Karpas-422 (cell line): Measurements from ENCODE around the gene ITGB8. TPM values are rescaled to one million over a fixed set of nuclear protein-coding genes. Genes with fewer than 3 reads are reported as not detected.
A peak's percentile ranks its signal among the peaks of the same experiment; 100 is the strongest.
"Not testable (repeated sequence)": the region's sequence is repeated elsewhere in the genome, so short reads cannot be mapped to it uniquely, and the experiment has no call there.

Experiments
- DNase-seq: peaks from one replicate; pipeline ENCODE4 v3.0.0-alpha.2; 2015
- H2AFZ ChIP-seq: fragments of 200-600 bp; sonication (generic); 2 replicates; pipeline ENCODE4 v1.6.1; 2014; ENCODE audit warnings: antibody characterized with exemption, low read length, mixed read lengths
- H3K27ac ChIP-seq: fragments of 200-600 bp; sonication (generic); 2 replicates; pipeline ENCODE4 v1.5.1; 2014; ENCODE audit warnings: mild to moderate bottlenecking, low read length, moderate library complexity
- H3K27me3 ChIP-seq: fragments of 200-600 bp; sonication (generic); 2 replicates; pipeline ENCODE4 v1.6.1; 2014; ENCODE audit warnings: low read length, mixed read lengths
- H3K36me3 ChIP-seq: fragments of 200-600 bp; sonication (generic); 2 replicates; pipeline ENCODE4 v1.6.1; 2014; ENCODE audit warnings: low read length, mixed read lengths; ENCODE audit not compliant: insufficient read depth
- H3K4me1 ChIP-seq: fragments of 200-600 bp; sonication (generic); 2 replicates; pipeline ENCODE4 v1.6.1; 2014; ENCODE audit warnings: mild to moderate bottlenecking, low read length, mixed read lengths
- H3K4me2 ChIP-seq: fragments of 200-600 bp; sonication (generic); 2 replicates; pipeline ENCODE4 v1.6.1; 2014; ENCODE audit warnings: low read length, low read depth, mild to moderate bottlenecking; ENCODE audit not compliant: poor library complexity, severe bottlenecking
- H3K4me3 ChIP-seq: fragments of 200-600 bp; sonication (generic); 2 replicates; pipeline ENCODE4 v1.5.1; 2014; ENCODE audit warnings: mild to moderate bottlenecking, antibody characterized with exemption, low read length, mixed read lengths
- H3K79me2 ChIP-seq: fragments of 200-600 bp; sonication (generic); 2 replicates; pipeline ENCODE4 v1.6.1; 2014; ENCODE audit warnings: mild to moderate bottlenecking, low read length, mixed read lengths
- H3K9ac ChIP-seq: fragments of 200-600 bp; sonication (generic); 2 replicates; pipeline ENCODE4 v1.6.0; 2014; ENCODE audit warnings: low read length
- H3K9me2 ChIP-seq: fragments of 200-600 bp; sonication (generic), shearing (Covaris generic); replicated peaks from 2 replicates; pipeline ENCODE4 v1.6.0; 2014; ENCODE audit warnings: mild to moderate bottlenecking, low read length, moderate library complexity; ENCODE audit not compliant: insufficient read depth
- H3K9me3 ChIP-seq: fragments of 300-700, 200-600 bp; sonication (generic); 2 replicates; pipeline ENCODE4 v1.6.1; 2014; ENCODE audit warnings: low read length, mixed read lengths
- H4K20me1 ChIP-seq: fragments of 200-600 bp; sonication (generic); 2 replicates; pipeline ENCODE4 v1.6.1; 2014; ENCODE audit warnings: mild to moderate bottlenecking, antibody characterized with exemption, low read length, low read depth; ENCODE audit not compliant: insufficient read depth
- total RNA-seq: library from RNA; depleted of rRNA; stranded (reverse); fragments of >200 nt; shearing (Covaris generic); gene quantifications from 2 replicates; pipeline ENCODE4 v1.2.3, GENCODE V29; 2014; ENCODE audit warnings: low replicate concordance

ITGB8 gene
- total RNA-seq, 1 experiment from 2014 or later: 0.07 TPM

GRCh38 chr7:20293336-20293735, 37.4 kb upstream of the ITGB8 start:
- H3K9me3 ChIP-seq: no peaks in the 10 kb centered on the region; the same call in 1 of the 2 replicates
- no peak overlapping the region for H3K4me3 ChIP-seq
- no peak overlapping the region for H2AFZ ChIP-seq
- no peaks in the 10 kb centered on the region for H3K4me1 ChIP-seq
- H3K79me2 ChIP-seq: no peaks in the 10 kb centered on the region
- H3K9me2 ChIP-seq: no peaks in the 10 kb centered on the region
- H3K27me3 ChIP-seq: no peaks in the 10 kb centered on the region
- no peak overlapping the region for H3K27ac ChIP-seq
- H3K9ac ChIP-seq: no peak overlapping the region
- no peak overlapping the region for H3K4me2 ChIP-seq
- DNase-seq: no peak
- no peaks in the 10 kb centered on the region for H4K20me1 ChIP-seq
- H3K36me3 ChIP-seq: no peaks in the 10 kb centered on the region

- Histone ChIP-seq H3K9me3 (no peaks in the 10 kb centered on the region; the same call in 1 of the 2 replicates), H3K4me3 (no peak overlapping the region), H3K9me2 (no peaks in the 10 kb centered on the region), H3K79me2 (no peaks in the 10 kb centered on the region), H3K27ac (no peak overlapping the region), H3K4me1 (peaks cover 10% of the 10 kb centered on the region), H2AFZ (no peak overlapping the region), H3K9ac (no peak overlapping the region), H3K4me2 (no peak overlapping the region), H3K27me3 (no peaks in the 10 kb centered on the region), H3K36me3 (no peaks in the 10 kb centered on the region), H4K20me1 (no peaks in the 10 kb centered on the region)
- no peak for DNase-seq
These were observed 34.3 kb upstream of the ITGB8 start for GRCh38 chr7:20296444-20296843.

DNA sequence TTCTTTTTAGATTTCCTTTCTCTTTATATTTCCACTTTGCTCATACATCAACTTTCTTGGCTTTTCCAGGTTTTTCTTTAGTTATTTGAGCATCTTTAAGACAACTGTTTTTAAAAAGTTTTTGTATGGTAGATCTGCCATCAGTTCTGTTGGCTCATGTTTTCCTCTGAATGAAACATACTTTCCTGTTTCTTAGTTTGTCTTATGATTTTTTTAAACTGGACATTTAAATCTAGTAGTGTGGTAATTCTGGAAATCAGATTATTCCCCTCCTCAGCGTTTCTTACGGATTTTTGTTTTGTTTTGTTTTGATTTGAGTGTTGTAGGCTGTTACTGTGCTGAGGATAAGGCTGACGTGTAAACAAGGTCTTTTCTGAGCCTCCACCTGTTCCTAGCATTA, 33.8 kb upstream of the ITGB8 start:
- Histone ChIP-seq H3K27ac (no peak overlapping the region), H4K20me1 (no peaks in the 10 kb centered on the region), H3K9ac (no peak overlapping the region), H3K36me3 (no peaks in the 10 kb centered on the region), H3K4me3 (no peak overlapping the region), H3K27me3 (no peaks in the 10 kb centered on the region), H3K4me1 (peaks cover 10% of the 10 kb centered on the region), H3K79me2 (no peaks in the 10 kb centered on the region), H2AFZ (no peak overlapping the region), H3K4me2 (no peak overlapping the region), H3K9me2 (no peaks in the 10 kb centered on the region), H3K9me3 (no peaks in the 10 kb centered on the region; the same call in 1 of the 2 replicates)
- no peak for DNase-seq

DNA sequence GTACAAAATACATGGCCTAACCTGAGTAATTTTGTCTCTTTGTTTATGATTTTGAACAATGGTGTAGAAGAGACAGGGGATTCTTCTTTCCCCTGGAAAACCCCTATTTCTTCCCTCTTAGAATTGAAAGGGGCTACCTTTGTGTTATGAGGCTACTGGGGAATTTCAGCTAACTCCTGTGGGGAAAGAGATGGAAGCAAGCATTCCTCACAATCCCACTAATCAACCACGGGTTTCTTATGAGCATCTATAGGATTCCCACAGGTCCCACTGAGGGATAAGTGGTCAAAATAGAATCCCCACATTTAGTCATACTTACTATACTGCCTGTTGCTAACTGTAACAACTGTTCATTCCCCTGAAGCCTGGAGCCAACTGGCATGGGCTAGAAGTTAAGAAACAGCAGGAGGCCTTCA, 32.2 kb upstream of the ITGB8 start:
- no peak overlapping the region for H3K4me3 ChIP-seq
- no peak overlapping the region for H3K27ac ChIP-seq
- no peaks in the 10 kb centered on the region; the same call in 1 of the 2 replicates for H3K9me3 ChIP-seq
- no peak overlapping the region for H3K4me2 ChIP-seq
- H3K9ac ChIP-seq: no peak overlapping the region
- no peaks in the 10 kb centered on the region for H4K20me1 ChIP-seq
- no peak for DNase-seq
- H3K27me3 ChIP-seq: no peaks in the 10 kb centered on the region
- H3K79me2 ChIP-seq: no peaks in the 10 kb centered on the region
- no peak overlapping the region for H2AFZ ChIP-seq
- H3K9me2 ChIP-seq: no peaks in the 10 kb centered on the region
- no peaks in the 10 kb centered on the region for H3K36me3 ChIP-seq
- H3K4me1 ChIP-seq: peaks cover 18% of the 10 kb centered on the region

GRCh38 chr7:20299145-20299544, 31.6 kb upstream of the ITGB8 start:
- no peak for DNase-seq
- no peaks in the 10 kb centered on the region for H3K27me3 ChIP-seq
- no peak overlapping the region for H3K27ac ChIP-seq
- no peaks in the 10 kb centered on the region for H4K20me1 ChIP-seq
- H3K4me3 ChIP-seq: no peak overlapping the region
- H3K4me2 ChIP-seq: no peak overlapping the region
- no peaks in the 10 kb centered on the region for H3K9me2 ChIP-seq
- peaks cover 19% of the 10 kb centered on the region for H3K4me1 ChIP-seq
- H3K79me2 ChIP-seq: no peaks in the 10 kb centered on the region
- no peaks in the 10 kb centered on the region; the same call in 1 of the 2 replicates for H3K9me3 ChIP-seq
- H3K9ac ChIP-seq: no peak overlapping the region
- no peaks in the 10 kb centered on the region for H3K36me3 ChIP-seq
- H2AFZ ChIP-seq: no peak overlapping the region

- DNase-seq: no peak
- Histone ChIP-seq H4K20me1 (no peaks in the 10 kb centered on the region), H3K4me1 (peaks cover 25% of the 10 kb centered on the region), H3K9ac (peak overlapping the region; percentile 31), H3K9me2 (no peaks in the 10 kb centered on the region), H3K9me3 (no peaks in the 10 kb centered on the region; the same call in 1 of the 2 replicates), H3K4me2 (peak overlapping the region; percentile 45), H3K27me3 (no peaks in the 10 kb centered on the region), H2AFZ (peak overlapping the region; percentile 54; the same call in 1 of the 2 replicates), H3K27ac (no peak overlapping the region), H3K36me3 (no peaks in the 10 kb centered on the region), H3K79me2 (no peaks in the 10 kb centered on the region), H3K4me3 (0 out of 2 replicates have a peak overlapping the region, but pooled peaks have one; percentile 16)
These were observed 30.9 kb upstream of the ITGB8 start for GRCh38 chr7:20299647-20300312.

- peaks cover 41% of the 10 kb centered on the region for H3K4me1 ChIP-seq
- no peak overlapping the region for H3K27ac ChIP-seq
- no peaks in the 10 kb centered on the region for H3K79me2 ChIP-seq
- H4K20me1 ChIP-seq: no peaks in the 10 kb centered on the region
- no peak overlapping the region for H3K9ac ChIP-seq
- H3K4me3 ChIP-seq: no peak overlapping the region
- no peaks in the 10 kb centered on the region for H3K36me3 ChIP-seq
- no peaks in the 10 kb centered on the region for H3K9me3 ChIP-seq
- no peaks in the 10 kb centered on the region for H3K27me3 ChIP-seq
- DNase-seq: no peak
- H3K4me2 ChIP-seq: no peak overlapping the region
- H2AFZ ChIP-seq: no peak overlapping the region
- H3K9me2 ChIP-seq: no peaks in the 10 kb centered on the region
These were observed 29.3 kb upstream of the ITGB8 start for GRCh38 chr7:20301311-20301939.

GRCh38 chr7:20302300-20302699, 28.4 kb upstream of the ITGB8 start:
- H3K27ac ChIP-seq, H3K9ac ChIP-seq, H3K4me2 ChIP-seq, H3K27me3 ChIP-seq, DNase-seq, H3K9me2 ChIP-seq, H3K4me3 ChIP-seq, H3K36me3 ChIP-seq, H3K9me3 ChIP-seq, H2AFZ ChIP-seq, H4K20me1 ChIP-seq, H3K79me2 ChIP-seq: not testable (repeated sequence)
- H3K4me1 ChIP-seq: peaks cover 50% of the 10 kb centered on the region
